Mononuclear cell (primary cell): Measurements from ENCODE around the gene CYP26B1. TPM values are rescaled to one million over a fixed set of nuclear protein-coding genes. Genes with fewer than 3 reads are reported as not detected.

ENCODE experiments used
- H3K27me3 ChIP-seq: 2 replicates; pipeline ENCODE4 v1.6.0; 2011; ENCODE audit warnings: low read length, control low read depth; ENCODE audit not compliant: insufficient read depth
- H3K4me1 ChIP-seq: 2 replicates; pipeline ENCODE4 v1.5.1; 2011; ENCODE audit warnings: mild to moderate bottlenecking, low read length, control low read depth; ENCODE audit not compliant: insufficient read depth
- H3K4me3 ChIP-seq: 2 replicates; pipeline ENCODE4 v1.5.1; 2011; ENCODE audit warnings: mild to moderate bottlenecking, low read length, moderate library complexity
- H3K9me3 ChIP-seq: 2 replicates; pipeline ENCODE4 v1.5.1; 2011; ENCODE audit warnings: low read depth, mild to moderate bottlenecking, control low read depth, low read length
- total RNA-seq: library from RNA; depleted of rRNA; stranded (reverse); fragments of >200 nt; gene quantifications from one replicate; pipeline ENCODE4 v1.2.3, GENCODE V29; 2012

The CYP26B1 gene
- total RNA-seq, 1 donor: under 0.01 TPM

DNA sequence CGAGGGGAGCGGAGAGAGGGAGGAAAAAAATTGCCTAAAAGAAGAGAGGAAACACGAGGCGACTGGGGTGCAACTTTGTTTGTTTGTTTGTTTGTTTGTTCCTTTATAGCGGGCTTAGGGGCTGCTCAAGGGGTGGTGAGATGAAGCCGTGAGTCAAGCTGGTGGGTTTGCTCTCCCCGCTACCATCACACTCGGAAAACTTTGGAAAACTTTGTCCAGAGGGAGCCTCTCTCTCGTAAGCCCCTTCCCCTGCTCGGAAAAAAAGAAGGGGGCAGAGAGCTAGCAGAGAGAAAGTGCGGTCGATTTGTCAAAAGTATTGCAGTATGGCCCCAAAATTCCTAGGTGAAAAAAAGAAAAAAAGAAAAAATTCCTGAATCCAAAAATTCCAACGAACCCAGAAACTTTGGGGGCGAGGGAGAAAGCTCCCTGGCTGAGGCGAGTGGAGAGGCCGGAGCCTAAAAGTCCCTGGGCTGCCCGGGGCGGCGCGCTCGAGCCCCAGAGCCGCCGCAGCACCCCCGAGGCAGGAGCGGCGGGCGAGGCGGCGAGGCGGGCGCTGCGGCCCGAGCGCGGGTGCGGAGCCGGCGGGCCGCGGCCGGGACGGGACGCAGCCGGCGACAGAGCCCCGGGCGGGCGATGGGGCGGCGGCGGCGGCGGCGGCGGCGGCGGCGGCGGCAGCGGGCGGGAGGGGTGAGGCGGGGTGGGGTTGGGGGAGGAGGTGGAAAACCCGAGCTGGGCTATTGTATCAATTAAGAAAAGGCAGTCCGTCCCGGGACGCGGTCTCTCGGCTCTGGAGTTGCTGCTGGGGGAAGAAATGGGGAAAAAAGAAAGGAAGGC is 558 bp upstream of the CYP26B1 start:
- Histone ChIP-seq H3K27me3 (peaks cover 72% of the 10 kb centered on the region), H3K9me3 (no peaks in the 10 kb centered on the region), H3K4me3 (no peak overlapping the region), H3K4me1 (peaks cover 35% of the 10 kb centered on the region)

DNA sequence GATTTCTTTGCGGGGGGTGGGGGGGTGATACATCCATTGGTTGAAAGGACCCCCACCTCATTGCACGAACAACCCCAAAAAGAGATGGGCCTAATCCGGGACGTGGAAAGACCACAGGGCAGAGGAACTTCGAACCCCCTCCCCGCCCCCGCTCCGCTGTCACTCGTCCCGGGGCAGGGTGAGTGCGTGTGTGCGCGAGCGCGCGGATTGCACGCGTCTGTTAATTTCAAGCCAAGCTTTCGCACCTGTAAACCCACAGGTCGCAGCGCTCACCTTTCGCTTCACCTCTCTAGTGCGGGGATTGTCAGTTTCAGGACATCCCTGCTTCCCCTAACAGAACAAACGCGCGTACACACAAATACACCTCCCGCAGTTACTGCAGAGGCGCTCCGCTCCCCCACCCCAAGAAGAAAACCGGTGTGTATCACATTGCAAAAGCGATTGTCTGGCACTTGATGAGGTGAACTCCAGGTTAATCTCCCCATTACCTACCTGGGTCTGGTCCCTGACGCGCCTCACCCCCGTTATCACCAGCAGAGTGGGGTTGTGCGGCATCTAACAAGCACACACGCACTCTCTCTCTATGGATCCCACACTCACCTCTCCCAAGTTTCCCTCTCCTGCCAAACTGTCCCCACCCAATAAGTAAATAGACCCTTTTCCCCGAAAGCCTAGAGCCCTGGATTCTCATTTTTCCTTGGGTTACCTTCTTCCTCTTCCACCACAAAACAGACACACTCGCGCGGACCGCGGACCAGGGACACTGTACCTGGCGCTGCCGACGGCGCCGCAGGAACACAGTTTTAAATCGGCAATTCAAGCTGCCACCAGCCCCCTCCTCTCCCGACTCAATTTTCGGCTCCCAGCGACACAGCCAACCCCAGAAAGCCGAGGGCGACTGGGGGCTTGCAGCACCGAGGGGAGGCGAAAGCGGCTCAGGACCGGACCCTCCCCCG is 1.0 kb downstream of the CYP26B1 start:
- Histone ChIP-seq H3K9me3 (no peaks in the 10 kb centered on the region), H3K27me3 (peaks cover 75% of the 10 kb centered on the region), H3K4me3 (no peak overlapping the region), H3K4me1 (peaks cover 35% of the 10 kb centered on the region)

DNA sequence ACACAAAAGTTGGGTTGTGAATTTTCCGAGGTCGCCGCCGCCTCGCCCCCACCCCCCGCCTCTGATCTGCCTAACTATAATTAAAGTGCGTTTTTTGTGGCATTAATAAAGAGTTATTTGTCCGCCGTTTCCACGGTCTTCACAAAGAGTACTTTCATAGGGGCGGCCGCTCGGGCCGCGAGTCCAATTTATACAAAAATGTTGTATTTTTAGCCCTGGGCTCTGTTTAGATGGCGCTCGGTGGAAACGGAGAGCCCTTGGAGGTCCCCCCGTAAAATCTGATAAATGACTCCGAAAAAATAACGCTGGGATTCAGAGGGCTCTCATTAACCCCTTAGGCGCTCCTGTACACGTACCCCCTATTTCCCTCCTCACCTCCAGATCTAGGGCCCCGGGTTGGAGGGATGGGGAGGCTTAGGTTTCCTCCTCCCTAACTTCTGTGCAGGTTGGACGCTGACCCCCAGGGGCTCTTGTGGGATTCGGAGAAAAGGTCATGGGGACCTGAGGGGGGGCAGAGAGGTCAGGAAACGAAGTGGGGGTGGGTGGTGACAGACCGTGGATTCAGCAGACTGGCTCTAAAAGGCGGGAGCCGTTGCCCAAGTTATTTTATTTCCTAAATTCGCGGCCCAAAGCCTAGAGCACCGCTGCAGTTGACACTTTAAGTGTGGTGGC is 1.9 kb downstream of the CYP26B1 start:
- no peak overlapping the region for H3K4me3 ChIP-seq
- H3K9me3 ChIP-seq: no peaks in the 10 kb centered on the region
- H3K4me1 ChIP-seq: peaks cover 35% of the 10 kb centered on the region
- H3K27me3 ChIP-seq: peaks cover 70% of the 10 kb centered on the region

DNA sequence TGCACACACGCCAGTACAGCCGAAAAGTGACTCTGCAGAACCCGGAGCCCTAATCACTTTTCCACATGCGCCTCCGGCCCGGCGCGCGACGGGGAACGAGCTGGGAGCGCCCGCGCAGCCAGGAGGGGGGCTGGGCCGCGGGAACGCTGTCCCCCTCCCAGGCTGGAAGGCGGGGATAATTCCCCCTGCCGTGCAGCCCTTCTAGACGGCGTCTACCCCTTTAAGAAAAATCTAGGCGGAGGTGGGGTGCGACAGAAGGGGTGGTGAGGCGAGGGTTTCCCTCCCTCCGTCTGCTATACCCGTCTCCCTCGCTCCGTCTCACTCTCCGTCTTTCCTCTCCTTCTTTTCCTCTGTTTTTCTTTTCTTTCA is 2.4 kb downstream of the CYP26B1 start:
- no peak overlapping the region for H3K4me3 ChIP-seq
- H3K27me3 ChIP-seq: peaks cover 65% of the 10 kb centered on the region
- no peaks in the 10 kb centered on the region for H3K9me3 ChIP-seq
- H3K4me1 ChIP-seq: peaks cover 34% of the 10 kb centered on the region

DNA sequence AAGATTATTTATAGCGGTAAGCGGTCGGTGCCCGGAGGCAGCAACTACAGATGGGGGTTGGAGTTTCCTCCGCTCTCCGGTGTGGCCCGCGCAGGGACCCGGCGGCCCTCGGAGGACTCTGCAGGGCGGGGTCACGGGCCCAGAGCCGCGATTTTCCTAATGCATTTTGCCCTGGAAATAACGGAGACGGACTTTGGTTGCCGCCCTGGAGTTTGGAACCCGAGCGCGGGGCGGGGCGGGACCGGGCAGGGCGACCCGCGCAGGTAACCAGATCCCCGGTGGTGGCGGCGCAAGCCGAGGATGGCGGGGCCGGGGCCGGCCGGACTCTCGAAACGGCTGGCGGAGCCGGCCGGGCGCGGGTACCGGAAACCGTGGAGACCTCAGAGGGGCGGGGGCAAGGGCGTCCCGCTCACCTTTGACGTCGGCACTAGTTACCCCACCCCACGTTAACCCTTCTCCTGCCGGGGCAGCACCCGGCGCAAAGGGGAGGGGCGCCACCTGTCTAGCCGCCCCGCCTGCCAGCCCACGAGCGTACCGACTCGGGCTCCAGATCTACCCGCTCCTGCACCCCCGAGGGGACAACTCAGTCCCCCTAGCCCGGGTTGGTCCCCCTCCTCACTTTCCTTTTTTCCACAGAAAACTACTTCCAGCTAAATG is 2.9 kb downstream of the CYP26B1 start:
- H3K9me3 ChIP-seq: no peaks in the 10 kb centered on the region
- H3K4me1 ChIP-seq: peaks cover 29% of the 10 kb centered on the region
- H3K4me3 ChIP-seq: no peak overlapping the region
- peaks cover 60% of the 10 kb centered on the region for H3K27me3 ChIP-seq

DNA sequence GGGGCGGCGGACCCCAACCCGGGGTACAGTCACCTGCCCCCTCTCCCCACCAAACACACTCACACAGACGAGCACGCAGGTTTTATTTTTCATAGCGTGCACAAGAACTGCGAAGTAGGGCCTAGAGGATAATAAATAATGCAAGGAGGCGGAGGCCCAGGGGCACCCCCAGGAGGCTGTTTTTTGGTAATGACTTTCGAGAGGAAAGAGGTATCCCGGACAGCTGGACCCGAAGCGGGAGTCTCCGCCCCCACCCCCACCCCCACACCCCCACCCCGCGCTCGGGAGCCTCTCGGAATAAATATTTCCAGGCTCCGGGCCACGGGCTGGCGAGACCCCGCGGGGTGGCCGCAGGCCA is 3.4 kb downstream of the CYP26B1 start:
- Histone ChIP-seq H3K4me1 (peaks cover 24% of the 10 kb centered on the region), H3K9me3 (no peaks in the 10 kb centered on the region), H3K27me3 (peaks cover 54% of the 10 kb centered on the region), H3K4me3 (no peak overlapping the region)

DNA sequence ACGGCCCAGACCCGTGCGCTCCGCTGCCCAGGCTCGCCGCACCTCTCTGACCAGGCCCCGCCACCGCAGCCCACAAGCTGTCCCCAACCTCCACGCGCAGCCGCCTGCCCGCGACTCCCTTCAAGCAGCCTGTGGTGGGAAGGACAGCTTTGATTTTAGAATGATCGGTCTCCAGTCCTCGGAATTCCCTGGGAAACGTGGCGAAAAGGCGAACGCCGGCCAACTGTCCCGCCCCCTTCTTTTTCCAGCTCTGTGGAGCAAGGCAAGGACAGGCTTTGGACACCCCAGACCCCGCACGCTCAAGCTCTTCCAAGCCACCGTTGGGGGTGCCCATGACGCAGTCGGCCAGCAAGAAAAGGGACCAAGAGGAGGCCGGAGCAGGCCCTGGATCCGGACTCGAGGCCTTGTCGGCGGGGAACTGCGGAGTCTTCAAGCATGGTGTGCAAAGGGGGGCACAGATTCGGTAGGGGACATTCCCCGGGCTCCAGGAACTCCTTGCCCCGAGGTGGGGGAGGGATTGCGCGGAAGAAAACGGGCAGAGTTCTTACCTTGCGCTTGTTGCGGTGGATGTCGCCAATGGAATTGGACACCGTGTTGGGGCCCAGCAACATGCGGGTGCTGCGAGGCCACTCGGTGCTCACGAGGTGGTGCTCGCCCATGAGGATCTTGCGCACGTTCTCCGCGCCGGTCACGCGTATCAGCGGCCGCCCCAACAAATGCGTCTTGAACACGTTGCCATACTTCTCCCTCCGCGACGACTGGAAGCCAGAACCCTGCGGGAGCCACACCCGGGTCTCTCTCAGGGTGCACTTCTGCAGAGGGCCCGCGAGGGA is 4.0 kb downstream of the CYP26B1 start:
- H3K4me1 ChIP-seq: peaks cover 22% of the 10 kb centered on the region
- peaks cover 52% of the 10 kb centered on the region for H3K27me3 ChIP-seq
- no peak overlapping the region for H3K4me3 ChIP-seq
- H3K9me3 ChIP-seq: no peaks in the 10 kb centered on the region

DNA sequence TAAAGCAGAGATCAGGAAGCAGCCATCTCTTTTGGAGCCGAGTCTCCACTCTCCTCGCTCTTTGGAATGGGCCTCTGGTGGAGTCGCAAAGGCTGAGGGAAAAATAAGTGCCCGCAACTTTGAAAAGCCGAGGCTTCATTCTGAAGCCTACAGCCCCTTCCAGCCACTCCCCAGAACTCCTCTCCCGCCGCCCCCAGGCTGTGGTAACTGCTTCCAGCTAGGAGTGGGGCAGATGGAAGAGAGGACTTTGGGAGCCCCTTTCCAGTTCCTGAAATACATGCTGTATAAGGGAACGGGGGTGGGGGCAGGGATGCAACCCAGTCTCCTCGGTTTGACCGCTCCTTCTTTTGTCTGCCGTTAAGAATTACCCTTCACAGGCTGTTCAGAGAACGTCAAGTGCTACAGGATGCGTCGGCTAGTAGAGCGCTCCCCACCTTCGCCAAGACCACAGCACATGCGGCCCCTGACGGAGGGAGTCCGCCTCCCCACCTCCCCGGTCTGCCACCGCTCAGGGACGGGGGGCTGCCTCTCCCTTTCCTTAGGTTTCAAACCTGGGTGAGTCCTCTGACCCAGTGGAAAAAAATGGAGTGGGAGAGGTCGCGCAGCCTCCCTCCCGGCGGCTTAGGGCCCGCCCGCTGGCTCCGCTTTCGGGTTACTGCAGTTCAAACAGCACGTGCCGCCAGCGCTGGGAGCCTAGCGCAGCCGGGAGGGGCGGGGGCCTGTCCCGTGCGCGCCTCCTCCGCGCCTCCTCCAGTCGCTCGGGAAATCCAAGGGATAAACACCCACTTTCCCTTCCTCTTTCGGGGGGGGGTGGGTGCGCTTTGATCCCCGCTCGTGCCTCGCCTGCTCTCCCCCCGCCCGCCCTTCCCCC is 4.9 kb downstream of the CYP26B1 start:
- Histone ChIP-seq H3K4me1 (peaks cover 17% of the 10 kb centered on the region), H3K9me3 (no peaks in the 10 kb centered on the region), H3K27me3 (peaks cover 48% of the 10 kb centered on the region), H3K4me3 (no peak overlapping the region)

DNA sequence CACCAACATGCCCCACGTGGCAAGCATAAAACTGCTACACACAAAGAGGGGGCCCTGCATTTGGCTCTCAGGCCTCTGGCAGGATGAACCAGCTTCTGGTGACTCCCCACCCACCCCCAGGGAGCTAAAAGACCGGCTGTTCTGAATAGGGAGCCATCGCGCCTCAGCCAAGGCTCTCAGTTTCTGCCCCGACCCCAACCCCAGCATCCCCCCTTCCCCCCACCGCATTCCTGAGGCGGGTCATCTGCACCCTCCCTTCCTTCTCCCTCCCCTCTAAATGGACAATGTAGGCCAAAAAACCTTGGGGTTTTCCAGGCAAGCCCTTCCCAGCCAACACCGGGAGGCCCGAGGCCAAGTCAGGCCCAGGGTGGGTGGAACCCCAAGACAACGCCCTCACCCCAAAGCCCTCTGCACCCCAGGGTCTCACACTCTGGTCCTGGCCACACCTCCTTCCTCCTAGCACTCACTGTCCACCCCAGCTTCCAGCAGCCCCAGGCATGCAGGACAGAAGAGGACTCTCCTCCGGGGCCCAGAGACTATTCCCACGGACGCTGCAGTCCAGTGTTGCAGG is 5.7 kb downstream of the CYP26B1 start:
- H3K4me1 ChIP-seq: peaks cover 11% of the 10 kb centered on the region
- H3K4me3 ChIP-seq: no peak overlapping the region
- peaks cover 41% of the 10 kb centered on the region for H3K27me3 ChIP-seq
- H3K9me3 ChIP-seq: no peaks in the 10 kb centered on the region

DNA sequence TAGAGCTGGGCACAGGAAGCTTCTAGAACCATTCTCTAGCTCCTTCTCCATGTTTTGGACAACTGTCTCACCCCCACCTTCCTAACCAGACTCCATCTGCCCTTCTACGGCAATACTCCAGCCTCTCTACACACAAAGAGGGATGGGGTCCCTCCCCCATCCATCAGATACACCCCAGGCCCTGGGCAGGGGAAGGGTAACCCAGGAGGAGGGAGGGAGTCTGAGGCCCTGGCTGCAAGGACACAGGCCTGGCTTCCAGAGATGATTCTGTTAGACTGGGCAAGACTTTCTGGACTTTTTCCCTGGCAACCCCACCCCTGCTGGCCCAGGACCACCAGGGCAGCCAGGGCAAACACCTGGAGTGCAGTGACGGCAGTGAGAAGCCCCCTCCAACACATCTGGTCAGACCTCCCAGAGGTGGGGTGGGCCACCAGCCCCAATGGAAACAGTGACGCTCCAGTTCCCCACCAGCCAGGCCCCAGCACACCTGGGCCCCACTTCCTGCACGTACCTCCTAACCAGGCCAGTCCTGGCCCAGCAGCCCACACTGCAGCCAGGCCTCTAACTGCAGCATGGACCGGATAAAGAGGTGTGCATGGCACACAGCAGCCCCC is 6.5 kb downstream of the CYP26B1 start:
- H3K9me3 ChIP-seq: no peaks in the 10 kb centered on the region
- no peak overlapping the region for H3K4me3 ChIP-seq
- peaks cover 33% of the 10 kb centered on the region for H3K27me3 ChIP-seq
- H3K4me1 ChIP-seq: peaks cover 10% of the 10 kb centered on the region

DNA sequence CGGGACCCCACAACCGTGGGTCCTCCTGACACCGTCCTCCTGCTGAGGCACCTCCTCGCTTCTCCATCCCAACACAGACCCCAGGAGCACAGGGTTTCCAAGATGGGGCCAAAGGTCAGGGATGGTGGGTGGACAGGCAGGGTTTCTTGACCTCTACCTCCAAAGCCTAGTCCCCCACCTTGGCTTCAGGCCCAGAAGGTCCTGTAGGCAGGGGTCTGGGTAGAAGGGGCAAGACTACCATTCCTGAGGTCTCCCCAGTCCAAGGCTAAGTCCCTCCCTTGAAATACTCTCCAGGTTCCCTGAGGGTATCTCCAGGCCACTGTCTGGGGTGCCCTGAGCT is 7.1 kb downstream of the CYP26B1 start:
- H3K4me3 ChIP-seq: no peak overlapping the region
- peaks cover 7% of the 10 kb centered on the region for H3K4me1 ChIP-seq
- H3K27me3 ChIP-seq: peaks cover 27% of the 10 kb centered on the region
- H3K9me3 ChIP-seq: no peaks in the 10 kb centered on the region

DNA sequence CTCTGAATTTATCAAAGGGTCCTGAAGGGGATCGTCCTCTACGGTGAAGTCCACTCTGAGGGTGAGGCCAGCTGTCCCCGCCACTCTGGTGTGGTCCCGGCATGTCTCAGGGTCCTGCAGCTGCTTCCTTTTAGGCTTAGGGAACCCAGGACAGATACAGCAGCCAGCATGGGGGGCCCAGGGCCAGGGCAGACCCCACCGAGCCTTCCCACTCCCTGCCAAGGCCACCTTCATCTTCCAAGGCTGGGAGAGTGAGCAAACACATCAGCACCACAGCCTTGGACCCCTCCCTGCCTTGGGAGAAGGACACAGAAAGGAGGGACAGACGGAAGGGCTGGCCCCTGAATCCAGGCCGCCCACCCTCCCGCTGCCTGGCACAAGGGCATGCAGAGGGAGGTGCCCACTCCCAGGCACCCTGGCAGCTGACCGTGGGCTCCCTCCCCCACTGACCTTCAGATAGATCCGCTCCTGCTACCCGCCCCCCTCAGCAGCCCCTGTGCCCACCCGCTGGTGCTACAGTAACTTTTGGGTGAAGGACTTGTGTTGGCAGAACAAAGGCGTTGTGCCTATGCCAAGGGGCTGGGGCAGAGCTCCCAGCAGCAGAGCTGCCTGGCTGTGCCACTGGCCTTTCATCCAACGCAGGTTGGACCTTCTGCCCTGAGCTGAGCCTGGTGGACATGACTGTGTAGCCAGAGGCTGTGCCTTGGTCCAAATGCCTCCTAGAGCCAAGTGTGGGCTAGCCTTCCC is 7.6 kb downstream of the CYP26B1 start:
- Histone ChIP-seq H3K4me1 (peaks cover 4% of the 10 kb centered on the region), H3K4me3 (no peak overlapping the region), H3K27me3 (peaks cover 23% of the 10 kb centered on the region), H3K9me3 (no peaks in the 10 kb centered on the region)
